PC-9 (cell line): ENCODE results near the gene DCAF7. TPM values are rescaled to one million over a fixed set of nuclear protein-coding genes. Genes with fewer than 3 reads are reported as not detected.

ENCODE experiments used
- BruUV-seq: library from RNA; stranded (reverse); fragments of 400-500 nt; replicated peaks from 2 replicates; lab custom pipeline; 2021; lab: Mats Ljungman, UMichigan
- CTCF ChIA-PET: fragments of 300-600 bp; sonication (Branson Sonifier 250); formaldehyde crosslinking; loops from one replicate; lab custom pipeline; 2022; ENCODE audit warnings: antibody characterized with exemption; lab: Charles Lee
- POLR2A ChIA-PET: fragments of 300-600 bp; sonication (Branson Sonifier 250); formaldehyde crosslinking; loops from one replicate; lab custom pipeline; 2022; ENCODE audit warnings: antibody characterized with exemption; ENCODE audit not compliant: unreplicated experiment; lab: Charles Lee
- DNase-seq, 2 experiments: peaks; one replicate each; pipeline versions ENCODE4 v3.0.0 to v3.0.0-alpha.2; 2015 to 2022; ENCODE audit warnings: mixed read lengths in 1 of 2
- H2AFZ ChIP-seq: fragments of 200-600 bp; sonication (generic); 2 replicates; pipeline ENCODE4 v1.8.1; 2017; ENCODE audit warnings: antibody characterized with exemption
- H3F3A ChIP-seq: fragments of 200-600 bp; sonication (generic); 2 replicates; pipeline ENCODE4 v1.8.1; 2017; ENCODE audit warnings: antibody characterized with exemption, mild to moderate bottlenecking, low read depth; ENCODE audit not compliant: insufficient read depth
- H3K27ac ChIP-seq: fragments of 200-600 bp; sonication (generic); 2 replicates; pipeline ENCODE4 v1.6.1; 2016; ENCODE audit warnings: mixed run types
- H3K27me3 ChIP-seq: fragments of 200-600 bp; sonication (generic); 2 replicates; pipeline ENCODE4 v1.6.1; 2016; ENCODE audit warnings: low read depth, mixed run types; ENCODE audit not compliant: insufficient read depth
- H3K36me3 ChIP-seq: fragments of 200-600 bp; sonication (generic); 2 replicates; pipeline ENCODE4 v1.6.1; 2016; ENCODE audit warnings: low read depth, mixed run types
- H3K4me1 ChIP-seq: fragments of 200-600 bp; sonication (generic); replicated peaks from 2 replicates; pipeline ENCODE4 v1.6.1; 2016; ENCODE audit warnings: mixed run types; ENCODE audit not compliant: insufficient read depth
- H3K4me2 ChIP-seq: fragments of 200-600 bp; sonication (generic); 2 replicates; pipeline ENCODE4 v1.6.1; 2017; ENCODE audit warnings: mixed run types
- H3K4me3 ChIP-seq: fragments of 200-600 bp; sonication (generic); 2 replicates; pipeline ENCODE4 v1.6.1; 2016; ENCODE audit warnings: mixed run types
- H3K79me2 ChIP-seq: fragments of 200-600 bp; sonication (generic); 2 replicates; pipeline ENCODE4 v1.6.1; 2017; ENCODE audit warnings: low read depth, mixed run types
- H3K9me2 ChIP-seq: fragments of 200-600 bp; sonication (generic); 2 replicates; pipeline ENCODE4 v1.8.1; 2017; ENCODE audit warnings: mild to moderate bottlenecking; ENCODE audit not compliant: insufficient read depth
- H3K9me3 ChIP-seq: fragments of 200-600 bp; sonication (generic); 2 replicates; pipeline ENCODE4 v1.8.1; 2016; ENCODE audit warnings: low read depth; ENCODE audit not compliant: insufficient read depth
- H4K20me1 ChIP-seq: fragments of 200-600 bp; sonication (generic); 2 replicates; pipeline ENCODE4 v1.8.1; 2017; ENCODE audit not compliant: insufficient read depth
- CTCF ChIP-seq: fragments of 200-600 bp; sonication (generic); conservative IDR thresholded peaks from 2 replicates; pipeline ENCODE4 v1.6.1; 2017; ENCODE audit warnings: mixed run types, antibody characterized with exemption, mild to moderate bottlenecking, moderate library complexity
- EZH2 ChIP-seq: fragments of 200-600 bp; sonication (generic); IDR thresholded peaks from 2 replicates; pipeline ENCODE4 v1.8.0; 2017; ENCODE audit warnings: antibody characterized with exemption, low read depth
- intact Hi-C: fragments of 100-400 bp; cut with micrococcal nuclease; formaldehyde crosslinking; loops from one replicate; pipeline ENCODE4 v1.10.0; 2022; ENCODE audit not compliant: unreplicated experiment
- total RNA-seq: library from RNA; stranded (reverse); gene quantifications from 2 replicates; pipeline ENCODE4 v1.2.3, GENCODE V29; 2021

DCAF7 gene
- total RNA-seq, 1 experiment from 2014 or later: 78.9 TPM

- H3K79me2 ChIP-seq: no peaks in the 10 kb centered on the region
- no peaks in the 10 kb centered on the region for H3K4me1 ChIP-seq
- H3K36me3 ChIP-seq: no peaks in the 10 kb centered on the region
- no peaks in the 10 kb centered on the region; the same call in 1 of the 2 replicates for H4K20me1 ChIP-seq
- no peaks in the 10 kb centered on the region for H3K9me2 ChIP-seq
- H3F3A ChIP-seq: no peaks in the 10 kb centered on the region
- no peak overlapping the region for H3K4me2 ChIP-seq
- no TSS peak for BruUV-seq
- 0 out of 2 replicates have a peak, but pooled peaks cover 4% of the 10 kb centered on the region for H3K9me3 ChIP-seq
- H3K4me3 ChIP-seq: no peak overlapping the region
- ChIA-PET CTCF (no interaction called here), POLR2A (interaction anchor here (0.6 kb wide), 1 partner anchor 68 kb away, joined by 3 read pairs; no protein-coding TSS in a partner anchor)
- intact Hi-C loops: no loop called here
- DNase-seq: no peak
- no peak for TF ChIP-seq CTCF
- no peak for TF ChIP-seq EZH2
- no peak overlapping the region for H2AFZ ChIP-seq
- peaks cover 98% of the 10 kb centered on the region for H3K27me3 ChIP-seq
- H3K27ac ChIP-seq: no peak overlapping the region
These were observed 43.6 kb upstream of the DCAF7 start for GRCh38 chr17:63506627-63507026.

GRCh38 chr17:63511331-63511730 lies 38.9 kb upstream of the DCAF7 start:
- H4K20me1 ChIP-seq: no peaks in the 10 kb centered on the region; the same call in 1 of the 2 replicates
- H3K36me3 ChIP-seq: no peaks in the 10 kb centered on the region
- no peaks in the 10 kb centered on the region for H3K4me1 ChIP-seq
- no peak overlapping the region for H3K4me2 ChIP-seq
- CTCF ChIA-PET: no interaction called here
- intact Hi-C loops: no loop called here
- peaks cover 77% of the 10 kb centered on the region for H3K27me3 ChIP-seq
- POLR2A ChIA-PET: no interaction called here
- H2AFZ ChIP-seq: no peak overlapping the region
- BruUV-seq: no TSS peak
- no peaks in the 10 kb centered on the region for H3K9me2 ChIP-seq
- no peaks in the 10 kb centered on the region for H3K79me2 ChIP-seq
- DNase-seq: no peak
- no peak overlapping the region for H3K4me3 ChIP-seq
- no peaks in the 10 kb centered on the region for H3K9me3 ChIP-seq
- TF ChIP-seq CTCF (no peak), EZH2 (no peak)
- H3K27ac ChIP-seq: no peak overlapping the region
- H3F3A ChIP-seq: no peaks in the 10 kb centered on the region

GRCh38 chr17:63512388-63512787 lies 37.9 kb upstream of the DCAF7 start:
- CTCF ChIA-PET: no interaction called here
- BruUV-seq: no TSS peak

More at GRCh38 chr17:63512388-63512787, 37.9 kb upstream of the DCAF7 start:
- H3K4me2 ChIP-seq: no peak overlapping the region
- no peaks in the 10 kb centered on the region for H3K9me2 ChIP-seq
- H3K27ac ChIP-seq: no peak overlapping the region
- no peak overlapping the region for H3K4me3 ChIP-seq
- TF ChIP-seq EZH2 (no peak), CTCF (no peak)
- H4K20me1 ChIP-seq: no peaks in the 10 kb centered on the region; the same call in 1 of the 2 replicates
- DNase-seq: no peak
- intact Hi-C loops: no loop called here
- no peaks in the 10 kb centered on the region for H3F3A ChIP-seq
- POLR2A ChIA-PET: no interaction called here
- H3K27me3 ChIP-seq: peaks cover 67% of the 10 kb centered on the region
- no peaks in the 10 kb centered on the region for H3K9me3 ChIP-seq
- no peaks in the 10 kb centered on the region for H3K79me2 ChIP-seq
- no peak overlapping the region for H2AFZ ChIP-seq
- H3K36me3 ChIP-seq: no peaks in the 10 kb centered on the region
- H3K4me1 ChIP-seq: no peaks in the 10 kb centered on the region; the same call in 1 of the 2 replicates
